AG04449 (cell line): ENCODE measurements around the gene TTLL5.

Source experiments
- CTCF ChIA-PET: fragments of 350-600 bp; formaldehyde crosslinking; extraction: SDS; loops from one replicate; lab custom pipeline; 2021; ENCODE audit warnings: antibody characterized with exemption; lab: Yijun Ruan, JAX
- POLR2A ChIA-PET: fragments of 400-600, 350-600 bp; formaldehyde crosslinking; extraction: SDS; loops from one replicate; lab custom pipeline; 2020; ENCODE audit warnings: antibody characterized with exemption, inconsistent platforms; lab: Yijun Ruan, JAX
- DNase-seq: peaks from one replicate; pipeline ENCODE4 v3.0.0-alpha.2; 2010; ENCODE audit warnings: low read depth, low spot score
- H3K4me3 ChIP-seq: 2 replicates; pipeline ENCODE4 v1.5.1; 2011; ENCODE audit warnings: low read depth, mild to moderate bottlenecking, control low read depth, low read length
- TF ChIP-seq, protein P1 (sequence below): IDR thresholded peaks from one replicate; pipeline ENCODE4 v1.5.1; 2011; ENCODE audit warnings: mild to moderate bottlenecking, moderate library complexity, low read length, control low read depth, inconsistent platforms; ENCODE audit not compliant: insufficient read depth; ENCODE audit errors: missing control alignments

TTLL5 gene

DNA sequence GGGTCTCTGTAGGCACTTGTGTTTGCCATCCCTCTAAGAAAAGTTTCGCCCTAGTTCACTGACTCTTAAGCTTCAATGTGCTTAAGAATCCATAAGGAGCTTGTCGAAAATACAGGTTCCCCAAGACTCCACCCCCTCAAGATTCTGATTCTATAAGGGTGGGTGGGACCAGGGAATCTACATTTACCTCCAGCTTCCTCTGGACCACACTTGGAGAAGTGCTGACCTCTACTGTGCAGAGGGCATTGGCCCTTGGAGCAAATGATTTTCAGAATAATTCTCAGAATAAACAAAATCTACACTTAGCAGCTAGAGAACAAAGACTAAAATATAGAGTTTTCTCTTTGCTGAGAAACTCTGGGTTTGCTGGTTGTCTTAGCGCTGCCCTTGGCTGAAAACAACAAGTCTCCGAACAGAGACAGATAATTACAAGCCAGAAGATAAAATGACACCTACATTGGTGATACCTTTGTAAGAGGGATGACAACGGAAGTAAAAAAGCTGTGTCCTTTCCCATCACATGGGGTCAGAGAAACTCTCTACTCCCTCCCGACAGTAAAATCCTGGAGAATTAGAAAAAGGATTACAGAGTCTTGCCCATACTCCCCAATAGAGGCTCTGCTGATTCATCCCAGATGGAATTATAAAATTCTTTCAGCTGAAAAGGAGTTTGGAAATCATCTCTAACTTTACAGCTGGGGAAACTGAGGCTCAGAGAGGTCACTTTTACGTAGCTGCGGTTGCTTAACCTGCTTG is 316.0 kb downstream of the TTLL5 start:
- CTCF ChIA-PET: interaction anchor here (1.1 to 20.2 kb wide), 7 partner anchors 8 to 266 kb away, joined by 3 to 715 read pairs (median 4); partner anchors contain the start of gene IFT43
- POLR2A ChIA-PET: interaction anchor here (0.6 kb wide), 1 partner anchor 109 kb away, joined by 3 read pairs; no protein-coding TSS in a partner anchor
- no peak for DNase-seq
- TF ChIP-seq, protein P1, sequence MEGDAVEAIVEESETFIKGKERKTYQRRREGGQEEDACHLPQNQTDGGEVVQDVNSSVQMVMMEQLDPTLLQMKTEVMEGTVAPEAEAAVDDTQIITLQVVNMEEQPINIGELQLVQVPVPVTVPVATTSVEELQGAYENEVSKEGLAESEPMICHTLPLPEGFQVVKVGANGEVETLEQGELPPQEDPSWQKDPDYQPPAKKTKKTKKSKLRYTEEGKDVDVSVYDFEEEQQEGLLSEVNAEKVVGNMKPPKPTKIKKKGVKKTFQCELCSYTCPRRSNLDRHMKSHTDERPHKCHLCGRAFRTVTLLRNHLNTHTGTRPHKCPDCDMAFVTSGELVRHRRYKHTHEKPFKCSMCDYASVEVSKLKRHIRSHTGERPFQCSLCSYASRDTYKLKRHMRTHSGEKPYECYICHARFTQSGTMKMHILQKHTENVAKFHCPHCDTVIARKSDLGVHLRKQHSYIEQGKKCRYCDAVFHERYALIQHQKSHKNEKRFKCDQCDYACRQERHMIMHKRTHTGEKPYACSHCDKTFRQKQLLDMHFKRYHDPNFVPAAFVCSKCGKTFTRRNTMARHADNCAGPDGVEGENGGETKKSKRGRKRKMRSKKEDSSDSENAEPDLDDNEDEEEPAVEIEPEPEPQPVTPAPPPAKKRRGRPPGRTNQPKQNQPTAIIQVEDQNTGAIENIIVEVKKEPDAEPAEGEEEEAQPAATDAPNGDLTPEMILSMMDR: no peak
- H3K4me3 ChIP-seq: no peak overlapping the region

DNA sequence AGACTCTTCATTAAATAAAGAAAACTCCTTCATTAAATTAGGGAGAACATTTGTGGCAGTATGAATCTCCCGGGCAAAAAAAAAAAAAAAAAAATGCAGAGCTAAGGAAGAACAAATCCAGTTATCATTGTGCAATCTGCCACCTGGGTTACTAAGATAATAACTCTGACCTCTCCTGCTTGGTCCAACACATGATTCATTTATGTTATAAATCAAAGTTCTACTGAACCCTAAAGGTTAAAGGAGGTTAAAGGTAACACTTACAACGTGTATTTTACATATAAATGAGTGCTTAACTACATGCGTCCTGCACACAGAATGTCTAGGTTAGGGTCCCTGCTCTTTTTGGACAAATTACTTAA is 316.5 kb downstream of the TTLL5 start:
- ChIA-PET CTCF (interaction anchor here (1.1 to 20.2 kb wide), 5 partner anchors 21 to 266 kb away, joined by 3 to 715 read pairs (median 230); no protein-coding TSS in a partner anchor), POLR2A (no interaction called here)
- no peak for DNase-seq
- TF ChIP-seq, protein P1: no peak
- no peak overlapping the region for H3K4me3 ChIP-seq

DNA sequence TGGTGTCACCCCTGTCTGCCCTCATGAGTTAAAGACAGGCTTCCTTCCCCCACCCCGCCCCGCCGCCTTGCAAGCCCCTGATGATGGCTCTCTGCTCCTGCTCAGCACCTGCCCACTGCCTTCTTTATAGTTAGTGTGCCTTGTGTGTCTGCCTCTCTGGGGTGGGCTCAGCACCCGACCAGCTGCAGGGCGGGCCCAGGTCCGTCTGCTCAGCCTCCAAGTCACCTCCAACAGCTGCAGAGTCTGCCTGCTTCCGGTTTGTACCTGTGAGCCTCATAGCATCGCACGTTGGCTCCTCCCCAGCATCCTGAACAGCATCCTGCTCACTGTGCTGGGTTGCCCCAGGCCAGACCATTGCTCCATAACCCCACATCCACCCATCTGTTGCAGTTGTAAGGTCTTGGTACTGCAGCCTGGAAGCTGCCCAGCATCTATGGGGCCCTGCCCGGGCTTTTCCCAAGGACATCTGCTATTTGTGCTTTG is 317.2 kb downstream of the TTLL5 start:
- TF ChIP-seq, protein P1: no peak
- ChIA-PET POLR2A (no interaction called here), CTCF (interaction anchor here (0.7 to 20.2 kb wide), 14 partner anchors 8 to 324 kb away, joined by 3 to 715 read pairs (median 8); no protein-coding TSS in a partner anchor)
- no peak overlapping the region for H3K4me3 ChIP-seq
- no peak for DNase-seq

DNA sequence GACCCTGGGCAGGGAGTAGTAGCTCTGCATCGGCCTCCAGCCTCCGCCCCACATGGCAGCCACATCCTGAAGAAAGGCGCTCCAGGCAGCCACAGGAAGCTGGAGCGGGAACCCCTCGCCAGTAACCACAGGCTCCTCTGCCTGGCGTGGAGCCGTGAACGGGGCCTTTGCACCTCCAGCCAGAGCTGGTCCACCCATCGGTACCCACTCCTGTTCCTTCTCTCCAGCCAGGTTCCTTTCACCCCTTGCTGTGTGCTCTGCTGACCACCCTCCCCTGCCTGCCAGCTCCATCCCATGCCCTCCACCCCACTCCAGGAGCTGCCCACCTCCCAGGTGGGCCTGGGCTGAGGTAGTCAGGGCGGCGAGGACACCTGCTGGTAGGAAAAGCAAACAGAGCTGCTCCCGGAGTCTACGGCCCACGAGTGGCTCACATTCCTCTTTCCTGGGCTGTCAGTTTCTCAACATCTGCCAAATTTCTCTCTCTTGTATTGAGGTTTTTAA is 318.1 kb downstream of the TTLL5 start:
- H3K4me3 ChIP-seq: peak overlapping the region; percentile 1
- ChIA-PET POLR2A (no interaction called here), CTCF (interaction anchor here (0.6 to 20.2 kb wide), 29 partner anchors 9 to 408 kb away, joined by 3 to 715 read pairs (median 4); no protein-coding TSS in a partner anchor)
- DNase-seq: no peak
- TF ChIP-seq, protein P1: peak; percentile 76

DNA sequence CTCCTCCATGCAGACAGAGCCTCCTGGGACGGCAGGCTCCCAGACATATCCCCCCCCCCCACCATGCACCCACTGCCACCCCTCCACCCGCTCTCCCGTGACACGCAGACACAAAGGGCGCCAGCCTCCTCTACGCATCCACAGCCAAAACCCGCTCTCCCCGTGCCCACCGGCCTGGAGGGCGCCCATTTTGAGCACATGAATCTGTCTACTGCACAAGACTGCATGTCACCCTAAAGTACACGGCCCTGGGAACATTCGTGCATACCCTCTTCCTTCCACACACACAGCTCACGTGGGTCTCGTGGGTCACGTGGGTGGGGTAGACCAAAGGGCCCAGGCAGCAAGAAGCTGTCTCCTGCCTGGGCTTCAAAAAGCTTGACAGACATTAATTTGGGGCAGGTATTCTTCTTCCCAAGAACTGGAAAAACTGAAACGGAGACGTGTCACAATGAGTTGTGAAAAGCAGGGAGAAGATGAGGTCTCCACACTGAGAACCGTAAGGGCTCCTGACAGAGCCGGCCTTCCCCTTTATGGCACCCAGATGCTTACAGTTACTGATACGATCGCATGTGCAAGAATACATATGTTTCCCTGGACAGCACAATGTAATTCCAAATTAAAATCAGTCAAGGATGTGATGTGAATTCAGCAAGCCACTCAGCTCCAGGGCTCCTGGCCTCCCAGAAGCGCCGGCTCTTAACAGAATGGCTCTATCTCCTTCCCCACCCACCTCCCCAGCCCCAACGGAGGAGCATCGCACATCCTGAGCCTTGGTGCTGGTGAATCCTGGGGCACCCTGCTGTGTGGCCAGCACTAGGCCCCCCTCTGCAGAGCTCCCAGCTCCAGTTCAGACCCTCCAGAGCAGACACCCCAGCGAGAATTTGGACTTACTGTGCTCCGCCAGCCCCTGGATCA is 318.9 kb downstream of the TTLL5 start:
- TF ChIP-seq, protein P1: no peak
- H3K4me3 ChIP-seq: peak overlapping the region; percentile 18
- no peak for DNase-seq
- ChIA-PET CTCF (interaction anchor here (0.6 to 20.2 kb wide), 28 partner anchors 10 to 329 kb away, joined by 3 to 715 read pairs (median 4); no protein-coding TSS in a partner anchor), POLR2A (interaction anchor here (0.8 kb wide), 1 partner anchor 269 kb away, joined by 4 read pairs; no protein-coding TSS in a partner anchor)
